ENCODE results near the gene GLI3. TPM values are rescaled to one million over a fixed set of nuclear protein-coding genes. Genes with fewer than 3 reads are reported as not detected.

The GLI3 gene
- total RNA-seq, 2 donors from 2014 or later = 3.4 to 6.6 TPM

- DNase-seq (ENCODE audit: low spot score) (no peak), ATAC-seq (ENCODE audit: insufficient number of reproducible peaks, low FRiP score, low read depth) (no peak)
- Histone ChIP-seq H3K36me3 (no peaks in the 10 kb centered on the region), H3K4me1 (ENCODE audit: control insufficient read depth in 1 of 2, low read depth in 2 of 2) (no peaks in the 10 kb centered on the region), H3K27ac (no peak overlapping the region), H3K27me3 (replicated peaks; ENCODE audit: insufficient read depth) (no peaks in the 10 kb centered on the region), H3K9me3 (no peaks in the 10 kb centered on the region), H3K4me3 (no peak overlapping the region)
- TF ChIP-seq, protein P1, sequence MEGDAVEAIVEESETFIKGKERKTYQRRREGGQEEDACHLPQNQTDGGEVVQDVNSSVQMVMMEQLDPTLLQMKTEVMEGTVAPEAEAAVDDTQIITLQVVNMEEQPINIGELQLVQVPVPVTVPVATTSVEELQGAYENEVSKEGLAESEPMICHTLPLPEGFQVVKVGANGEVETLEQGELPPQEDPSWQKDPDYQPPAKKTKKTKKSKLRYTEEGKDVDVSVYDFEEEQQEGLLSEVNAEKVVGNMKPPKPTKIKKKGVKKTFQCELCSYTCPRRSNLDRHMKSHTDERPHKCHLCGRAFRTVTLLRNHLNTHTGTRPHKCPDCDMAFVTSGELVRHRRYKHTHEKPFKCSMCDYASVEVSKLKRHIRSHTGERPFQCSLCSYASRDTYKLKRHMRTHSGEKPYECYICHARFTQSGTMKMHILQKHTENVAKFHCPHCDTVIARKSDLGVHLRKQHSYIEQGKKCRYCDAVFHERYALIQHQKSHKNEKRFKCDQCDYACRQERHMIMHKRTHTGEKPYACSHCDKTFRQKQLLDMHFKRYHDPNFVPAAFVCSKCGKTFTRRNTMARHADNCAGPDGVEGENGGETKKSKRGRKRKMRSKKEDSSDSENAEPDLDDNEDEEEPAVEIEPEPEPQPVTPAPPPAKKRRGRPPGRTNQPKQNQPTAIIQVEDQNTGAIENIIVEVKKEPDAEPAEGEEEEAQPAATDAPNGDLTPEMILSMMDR (IDR thresholded peaks at IDR 0.05) = no peak
Measured at GRCh38 chr7:42156967-42157721, 79.9 kb downstream of the GLI3 start.

- H3K4me1 ChIP-seq (ENCODE audit: control insufficient read depth in 1 of 2, low read depth in 2 of 2) = no peaks in the 10 kb centered on the region
- H3K27ac ChIP-seq = no peak overlapping the region
Measured at GRCh38 chr7:42156291-42156865, 80.6 kb downstream of the GLI3 start.

DNA sequence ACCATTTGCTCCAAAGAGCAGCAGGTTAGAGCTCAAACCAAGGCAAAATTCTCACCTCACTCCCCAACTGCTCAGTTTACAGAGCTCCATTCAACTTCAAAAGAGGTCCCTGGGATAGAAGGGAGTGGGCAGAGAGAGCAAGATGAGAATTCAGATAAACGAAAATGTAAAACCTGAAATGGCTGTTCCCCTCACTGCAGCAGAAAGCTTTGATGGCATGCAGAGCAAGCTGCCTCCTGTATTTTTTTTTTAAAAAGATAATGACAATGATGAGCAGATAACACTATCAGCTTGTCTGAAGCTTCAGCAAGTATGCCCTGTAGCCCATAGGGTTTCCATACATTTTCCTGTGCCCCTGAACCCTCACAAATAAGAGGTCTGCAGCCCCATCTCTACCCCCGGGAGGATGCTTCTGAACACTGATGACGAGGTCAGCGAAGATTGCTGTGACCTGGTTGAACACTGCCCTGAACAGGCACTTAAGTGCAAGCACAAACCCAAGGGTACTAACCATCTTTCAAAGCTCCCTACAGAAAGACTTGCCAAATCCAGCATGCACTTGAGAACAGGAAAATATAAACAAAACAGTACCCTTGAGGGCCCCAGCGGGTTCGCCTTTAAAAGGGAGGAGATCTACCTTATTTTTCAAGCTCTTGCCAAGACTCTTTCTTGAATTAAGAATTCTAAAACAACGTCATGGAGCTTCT, 81.3 kb downstream of the GLI3 start:
- Histone ChIP-seq H3K27me3 (replicated peaks; ENCODE audit: insufficient read depth) (no peaks in the 10 kb centered on the region), H3K4me1 (ENCODE audit: control insufficient read depth in 1 of 2, low read depth in 2 of 2) (no peaks in the 10 kb centered on the region)
- no peak for ATAC-seq (ENCODE audit: insufficient number of reproducible peaks, low FRiP score, low read depth)

More at GRCh38 chr7:42156291-42156865, 80.6 kb downstream of the GLI3 start:
- TF ChIP-seq, protein P1 (IDR thresholded peaks at IDR 0.05) = no peak
- Histone ChIP-seq H3K9me3 (no peaks in the 10 kb centered on the region), H3K36me3 (no peaks in the 10 kb centered on the region), H3K4me3 (no peak overlapping the region), H3K27me3 (replicated peaks; ENCODE audit: insufficient read depth) (no peaks in the 10 kb centered on the region)
- ATAC-seq (ENCODE audit: insufficient number of reproducible peaks, low FRiP score, low read depth) (no peak), DNase-seq (ENCODE audit: low spot score) (no peak)

GRCh38 chr7:42154173-42154572, 82.8 kb downstream of the GLI3 start:
- TF ChIP-seq, protein P1 (IDR thresholded peaks at IDR 0.05) = no peak
- no peak for ATAC-seq (ENCODE audit: insufficient number of reproducible peaks, low FRiP score, low read depth)
- Histone ChIP-seq H3K27ac (no peak overlapping the region), H3K36me3 (no peaks in the 10 kb centered on the region), H3K9me3 (no peaks in the 10 kb centered on the region), H3K4me1 (ENCODE audit: control insufficient read depth in 1 of 2, low read depth in 2 of 2) (no peaks in the 10 kb centered on the region), H3K27me3 (replicated peaks; ENCODE audit: insufficient read depth) (no peaks in the 10 kb centered on the region), H3K4me3 (no peak overlapping the region)
- DNase-seq (ENCODE audit: low spot score) = no peak

More for the DNA sequence above, 81.3 kb downstream of the GLI3 start:
- Histone ChIP-seq H3K27ac (no peak overlapping the region), H3K36me3 (no peaks in the 10 kb centered on the region), H3K4me3 (no peak overlapping the region), H3K9me3 (no peaks in the 10 kb centered on the region)
- DNase-seq (ENCODE audit: low spot score) = no peak
- TF ChIP-seq, protein P1 (IDR thresholded peaks at IDR 0.05) = no peak

Data from thoracic aorta (tissue), 2 donors.